ENCODE measurements around the gene HS1BP3.

The HS1BP3 gene

GRCh38 chr2:20576598-20577115 lies 74.2 kb downstream of the HS1BP3 start:
- Histone ChIP-seq H3K4me1 (ENCODE audit: insufficient read depth, low read length) (peaks cover 22% of the 10 kb centered on the region), H3K9ac (ENCODE audit: low read depth, low read length) (no peak overlapping the region), H3K36me3 (ENCODE audit: insufficient read depth, low read length) (no peaks in the 10 kb centered on the region; the same call in 1 of the 2 replicates), H3K9me3 (ENCODE audit: control insufficient read depth, insufficient read depth, low read length) (peaks cover 3% of the 10 kb centered on the region)

- Histone ChIP-seq H3K4me1 (ENCODE audit: insufficient read depth, low read length) (peaks cover 22% of the 10 kb centered on the region), H3K9ac (ENCODE audit: low read depth, low read length) (no peak overlapping the region), H3K36me3 (ENCODE audit: insufficient read depth, low read length) (no peaks in the 10 kb centered on the region)
These were observed 74.8 kb downstream of the HS1BP3 start for GRCh38 chr2:20575935-20576597.

GRCh38 chr2:20575414-20575813 lies 75.5 kb downstream of the HS1BP3 start:
- no peak overlapping the region for H3K9ac ChIP-seq (ENCODE audit: low read depth, low read length)
- no peaks in the 10 kb centered on the region for H3K9me3 ChIP-seq (ENCODE audit: control insufficient read depth, insufficient read depth, low read length)
- peaks cover 22% of the 10 kb centered on the region for H3K4me1 ChIP-seq (ENCODE audit: insufficient read depth, low read length)
- H3K36me3 ChIP-seq (ENCODE audit: insufficient read depth, low read length), result no peaks in the 10 kb centered on the region

More at GRCh38 chr2:20575935-20576597, 74.8 kb downstream of the HS1BP3 start:
- no peaks in the 10 kb centered on the region for H3K9me3 ChIP-seq (ENCODE audit: control insufficient read depth, insufficient read depth, low read length)

- H3K4me1 ChIP-seq (ENCODE audit: insufficient read depth, low read length), result peaks cover 21% of the 10 kb centered on the region
- no peak overlapping the region for H3K9ac ChIP-seq (ENCODE audit: low read depth, low read length)
- H3K9me3 ChIP-seq (ENCODE audit: control insufficient read depth, insufficient read depth, low read length), result no peaks in the 10 kb centered on the region
- no peaks in the 10 kb centered on the region for H3K36me3 ChIP-seq (ENCODE audit: insufficient read depth, low read length)
These were observed 76.0 kb downstream of the HS1BP3 start for GRCh38 chr2:20574930-20575329.

GRCh38 chr2:20574423-20574911 lies 76.4 kb downstream of the HS1BP3 start:
- Histone ChIP-seq H3K4me1 (ENCODE audit: insufficient read depth, low read length) (peaks cover 16% of the 10 kb centered on the region), H3K9ac (ENCODE audit: low read depth, low read length) (no peak overlapping the region), H3K9me3 (ENCODE audit: control insufficient read depth, insufficient read depth, low read length) (no peaks in the 10 kb centered on the region), H3K36me3 (ENCODE audit: insufficient read depth, low read length) (no peaks in the 10 kb centered on the region)

- no peak overlapping the region for H3K9ac ChIP-seq (ENCODE audit: low read depth, low read length)
- H3K36me3 ChIP-seq (ENCODE audit: insufficient read depth, low read length), result no peaks in the 10 kb centered on the region
- peaks cover 12% of the 10 kb centered on the region for H3K4me1 ChIP-seq (ENCODE audit: insufficient read depth, low read length)
- no peaks in the 10 kb centered on the region for H3K9me3 ChIP-seq (ENCODE audit: control insufficient read depth, insufficient read depth, low read length)
These were observed 77.1 kb downstream of the HS1BP3 start for GRCh38 chr2:20573620-20574422.

GRCh38 chr2:20572221-20572620 lies 78.7 kb downstream of the HS1BP3 start:
- no peak overlapping the region for H3K9ac ChIP-seq (ENCODE audit: low read depth, low read length)
- peaks cover 10% of the 10 kb centered on the region for H3K4me1 ChIP-seq (ENCODE audit: insufficient read depth, low read length)

GRCh38 chr2:20571644-20572215 lies 79.2 kb downstream of the HS1BP3 start:
- peaks cover 14% of the 10 kb centered on the region for H3K4me1 ChIP-seq (ENCODE audit: insufficient read depth, low read length)
- H3K9ac ChIP-seq (ENCODE audit: low read depth, low read length), result no peak overlapping the region
- H3K36me3 ChIP-seq (ENCODE audit: insufficient read depth, low read length), result no peaks in the 10 kb centered on the region

More at GRCh38 chr2:20572221-20572620, 78.7 kb downstream of the HS1BP3 start:
- no peaks in the 10 kb centered on the region for H3K36me3 ChIP-seq (ENCODE audit: insufficient read depth, low read length)
- H3K9me3 ChIP-seq (ENCODE audit: control insufficient read depth, insufficient read depth, low read length), result no peaks in the 10 kb centered on the region

GRCh38 chr2:20571231-20571630 lies 79.7 kb downstream of the HS1BP3 start:
- H3K4me1 ChIP-seq (ENCODE audit: insufficient read depth, low read length), result peaks cover 16% of the 10 kb centered on the region
- no peak overlapping the region for H3K9ac ChIP-seq (ENCODE audit: low read depth, low read length)
- no peaks in the 10 kb centered on the region for H3K9me3 ChIP-seq (ENCODE audit: control insufficient read depth, insufficient read depth, low read length)
- no peaks in the 10 kb centered on the region for H3K36me3 ChIP-seq (ENCODE audit: insufficient read depth, low read length)

More at GRCh38 chr2:20571644-20572215, 79.2 kb downstream of the HS1BP3 start:
- H3K9me3 ChIP-seq (ENCODE audit: control insufficient read depth, insufficient read depth, low read length), result no peaks in the 10 kb centered on the region

- Histone ChIP-seq H3K4me1 (ENCODE audit: insufficient read depth, low read length) (peaks cover 21% of the 10 kb centered on the region), H3K9ac (ENCODE audit: low read depth, low read length) (no peak overlapping the region)
These were observed 80.6 kb downstream of the HS1BP3 start for GRCh38 chr2:20570249-20570648.

GRCh38 chr2:20569464-20570223 lies 81.3 kb downstream of the HS1BP3 start:
- Histone ChIP-seq H3K4me1 (ENCODE audit: insufficient read depth, low read length) (peaks cover 21% of the 10 kb centered on the region), H3K36me3 (ENCODE audit: insufficient read depth, low read length) (no peaks in the 10 kb centered on the region), H3K9ac (ENCODE audit: low read depth, low read length) (no peak overlapping the region), H3K9me3 (ENCODE audit: control insufficient read depth, insufficient read depth, low read length) (no peaks in the 10 kb centered on the region)

More at GRCh38 chr2:20570249-20570648, 80.6 kb downstream of the HS1BP3 start:
- no peaks in the 10 kb centered on the region for H3K36me3 ChIP-seq (ENCODE audit: insufficient read depth, low read length)
- no peaks in the 10 kb centered on the region for H3K9me3 ChIP-seq (ENCODE audit: control insufficient read depth, insufficient read depth, low read length)

GRCh38 chr2:20568501-20569463 lies 82.1 kb downstream of the HS1BP3 start:
- Histone ChIP-seq H3K36me3 (ENCODE audit: insufficient read depth, low read length) (no peaks in the 10 kb centered on the region), H3K4me1 (ENCODE audit: insufficient read depth, low read length) (peaks cover 21% of the 10 kb centered on the region), H3K9ac (ENCODE audit: low read depth, low read length) (no peak overlapping the region), H3K9me3 (ENCODE audit: control insufficient read depth, insufficient read depth, low read length) (no peaks in the 10 kb centered on the region)

- no peak overlapping the region for H3K9ac ChIP-seq (ENCODE audit: low read depth, low read length)
These were observed 83.0 kb downstream of the HS1BP3 start for GRCh38 chr2:20567926-20568179.

More at GRCh38 chr2:20567926-20568179, 83.0 kb downstream of the HS1BP3 start:
- H3K9me3 ChIP-seq (ENCODE audit: control insufficient read depth, insufficient read depth, low read length), result no peaks in the 10 kb centered on the region
- H3K4me1 ChIP-seq (ENCODE audit: insufficient read depth, low read length), result peaks cover 28% of the 10 kb centered on the region
- no peaks in the 10 kb centered on the region for H3K36me3 ChIP-seq (ENCODE audit: insufficient read depth, low read length)

Data from ES-I3 (cell line).